Cerebellar cortex (tissue), 1 donor: ENCODE results near the gene EFR3B.
"Not testable (repeated sequence)": the region's sequence is repeated elsewhere in the genome, so short reads cannot be mapped to it uniquely, and the experiment has no call there.

Source experiments
- DNase-seq: peaks from one replicate; pipeline ENCODE4 v3.0.0-alpha.2; 2015; ENCODE audit warnings: low spot score

The EFR3B gene, protein sequence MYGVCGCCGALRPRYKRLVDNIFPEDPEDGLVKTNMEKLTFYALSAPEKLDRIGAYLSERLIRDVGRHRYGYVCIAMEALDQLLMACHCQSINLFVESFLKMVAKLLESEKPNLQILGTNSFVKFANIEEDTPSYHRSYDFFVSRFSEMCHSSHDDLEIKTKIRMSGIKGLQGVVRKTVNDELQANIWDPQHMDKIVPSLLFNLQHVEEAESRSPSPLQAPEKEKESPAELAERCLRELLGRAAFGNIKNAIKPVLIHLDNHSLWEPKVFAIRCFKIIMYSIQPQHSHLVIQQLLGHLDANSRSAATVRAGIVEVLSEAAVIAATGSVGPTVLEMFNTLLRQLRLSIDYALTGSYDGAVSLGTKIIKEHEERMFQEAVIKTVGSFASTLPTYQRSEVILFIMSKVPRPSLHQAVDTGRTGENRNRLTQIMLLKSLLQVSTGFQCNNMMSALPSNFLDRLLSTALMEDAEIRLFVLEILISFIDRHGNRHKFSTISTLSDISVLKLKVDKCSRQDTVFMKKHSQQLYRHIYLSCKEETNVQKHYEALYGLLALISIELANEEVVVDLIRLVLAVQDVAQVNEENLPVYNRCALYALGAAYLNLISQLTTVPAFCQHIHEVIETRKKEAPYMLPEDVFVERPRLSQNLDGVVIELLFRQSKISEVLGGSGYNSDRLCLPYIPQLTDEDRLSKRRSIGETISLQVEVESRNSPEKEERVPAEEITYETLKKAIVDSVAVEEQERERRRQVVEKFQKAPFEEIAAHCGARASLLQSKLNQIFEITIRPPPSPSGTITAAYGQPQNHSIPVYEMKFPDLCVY

GRCh38 chr2:25041928-25042320 is at the start of gene EFR3B:
TSS of gene EFR3B (plus strand) at chr2:25042076. CDS start at chr2:25042313, 237 bp downstream.
- peak; percentile 93 for DNase-seq

DNA sequence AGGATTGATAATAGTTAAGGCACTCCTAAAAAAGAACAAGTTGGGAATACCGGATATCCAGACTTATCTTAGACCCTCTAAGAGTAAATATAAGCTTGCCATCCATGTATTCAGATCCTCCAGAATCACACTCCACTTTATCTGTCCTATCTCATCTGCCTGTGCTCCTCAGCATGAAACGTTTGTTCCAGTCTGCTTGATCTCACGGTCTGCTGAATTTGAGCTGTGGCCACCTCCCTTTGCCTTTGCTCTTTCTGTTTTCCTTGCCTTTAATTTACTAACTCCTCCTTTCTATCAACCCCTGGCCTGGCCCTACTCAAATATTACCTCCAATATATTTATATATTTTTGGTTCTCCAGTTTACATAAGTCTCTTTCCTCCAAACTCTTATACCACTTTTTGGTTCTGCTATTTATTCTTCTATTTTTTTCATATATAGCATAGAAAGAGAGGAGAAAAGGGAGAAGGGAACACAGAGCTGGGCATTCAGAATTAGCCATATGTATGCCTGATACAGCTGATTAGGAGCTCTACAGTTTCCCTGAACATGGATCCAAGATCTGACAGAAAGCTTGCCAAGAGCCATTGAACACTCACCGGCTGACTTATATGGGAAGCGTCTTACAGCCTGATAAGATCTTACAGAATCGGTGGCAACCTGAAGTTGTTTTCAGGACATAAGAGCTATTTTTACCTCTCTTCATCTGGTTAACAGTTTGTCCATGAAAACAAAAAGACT is 48.3 kb upstream of the EFR3B start:
- peak; percentile 33 for DNase-seq

DNA sequence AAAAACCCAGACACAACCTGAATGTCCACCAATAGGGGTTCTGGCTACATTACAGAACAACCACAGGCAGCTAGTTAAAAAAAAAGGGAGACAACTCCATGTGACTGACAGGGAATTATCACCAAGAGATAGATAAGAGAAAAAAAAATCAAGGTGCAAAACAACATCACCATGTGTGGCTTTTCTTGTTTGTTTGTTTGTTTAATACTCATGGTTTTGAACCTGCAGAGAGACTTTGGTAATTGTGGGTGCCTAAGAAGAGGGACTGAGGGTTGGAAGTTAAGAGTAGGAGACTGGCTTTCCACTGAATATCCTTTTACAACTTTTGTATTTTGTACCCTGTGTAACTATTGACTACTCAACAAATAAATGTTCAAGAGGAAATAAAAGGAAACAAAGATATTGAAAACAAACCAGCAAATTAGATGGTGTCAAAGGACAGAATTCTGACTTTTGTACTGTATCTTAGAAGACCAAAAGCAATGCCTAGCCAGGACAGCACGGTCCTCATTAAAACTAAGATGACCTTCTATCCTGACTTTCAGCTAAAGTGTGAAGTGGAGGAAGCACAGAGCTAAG is 47.6 kb upstream of the EFR3B start:
- no peak for DNase-seq

DNA sequence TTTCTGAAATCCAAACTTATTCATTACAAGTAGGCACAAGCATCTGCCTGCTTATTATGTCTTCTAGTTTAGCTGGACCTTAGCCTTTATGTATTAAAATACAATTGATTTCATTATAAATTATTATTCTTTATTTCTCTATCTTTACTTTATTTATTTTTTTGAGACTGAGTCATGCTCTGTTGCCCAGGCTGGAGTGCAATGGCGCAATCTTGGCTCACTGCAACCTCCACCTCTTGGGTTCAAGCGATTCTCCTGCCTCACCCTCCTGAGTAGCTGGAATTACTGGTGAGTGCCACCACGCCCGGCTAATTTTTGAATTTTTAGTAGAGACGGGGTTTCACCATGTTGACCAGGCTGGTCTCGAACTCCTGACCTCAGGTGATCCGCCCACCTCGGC is 42.8 kb upstream of the EFR3B start:
- DNase-seq: not testable (repeated sequence)

DNA sequence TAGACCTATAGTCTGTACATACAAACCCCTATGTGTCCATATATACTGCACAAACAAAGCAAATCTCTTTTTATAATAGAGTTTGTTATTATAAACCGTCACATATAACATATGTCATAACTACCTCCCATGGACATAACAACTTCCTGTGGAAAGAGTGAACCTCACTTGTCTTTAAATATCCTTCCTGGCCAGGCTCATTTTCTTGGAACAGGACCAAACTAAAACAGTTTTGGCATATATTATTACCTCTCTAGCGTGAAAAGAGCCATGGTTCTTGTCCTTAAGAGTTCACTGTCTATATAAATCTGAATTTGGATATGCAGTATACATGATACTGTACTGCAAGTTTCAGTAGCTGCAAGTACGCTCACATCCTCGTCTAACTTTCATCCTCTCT is 41.8 kb upstream of the EFR3B start:
- no peak for DNase-seq

- DNase-seq: peak; percentile 8
Measured at GRCh38 chr2:25000503-25001324, 41.2 kb upstream of the EFR3B start.

DNA sequence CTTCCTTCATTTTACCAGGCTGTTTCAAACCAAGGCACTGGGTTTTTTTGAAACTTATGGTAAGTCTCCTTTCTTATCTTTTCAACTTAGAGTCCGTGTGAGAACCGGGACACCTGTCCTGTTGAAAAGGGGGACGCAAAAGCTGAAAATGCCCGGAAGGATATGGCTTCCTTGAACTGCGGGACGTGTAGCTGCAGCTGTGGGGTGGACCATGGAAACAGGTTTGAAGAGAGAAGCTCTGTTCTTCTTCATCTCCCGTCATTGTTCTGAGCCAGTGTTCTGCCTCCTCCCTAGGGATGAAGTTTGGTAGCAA is 40.6 kb upstream of the EFR3B start:
- DNase-seq: no peak

GRCh38 chr2:25002066-25002465 is 39.8 kb upstream of the EFR3B start:
- DNase-seq: no peak

- no peak for DNase-seq
Measured at GRCh38 chr2:25009954-25010353, 31.9 kb upstream of the EFR3B start.

- DNase-seq: not testable (repeated sequence)
Measured at GRCh38 chr2:25011342-25011741, 30.5 kb upstream of the EFR3B start.

DNA sequence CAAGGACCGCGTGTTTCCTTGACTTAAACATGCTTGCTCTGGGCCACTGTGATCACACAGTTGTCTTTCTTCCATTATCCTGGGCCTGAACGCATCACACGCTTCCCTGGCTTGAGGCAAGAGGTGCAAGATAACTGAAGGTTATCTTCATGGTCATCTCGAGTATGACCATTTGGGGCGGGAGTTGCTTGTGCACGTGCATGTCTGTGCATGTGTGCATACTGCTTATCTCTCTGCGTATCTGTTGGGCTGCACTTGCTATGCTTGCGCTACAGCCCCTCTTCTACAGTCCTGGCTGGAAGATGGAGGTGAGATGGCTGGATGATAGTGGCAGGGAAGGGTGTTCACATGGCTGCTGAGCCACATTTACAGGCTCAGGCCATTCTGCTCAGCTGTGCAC is 27.2 kb upstream of the EFR3B start:
- DNase-seq: no peak

- no peak for DNase-seq
Measured at GRCh38 chr2:25018681-25019080, 23.2 kb upstream of the EFR3B start.

GRCh38 chr2:25021791-25022362 is 20.0 kb upstream of the EFR3B start:
- DNase-seq: no peak

- DNase-seq: no peak
Measured at GRCh38 chr2:25023333-25023732, 18.5 kb upstream of the EFR3B start.

DNA sequence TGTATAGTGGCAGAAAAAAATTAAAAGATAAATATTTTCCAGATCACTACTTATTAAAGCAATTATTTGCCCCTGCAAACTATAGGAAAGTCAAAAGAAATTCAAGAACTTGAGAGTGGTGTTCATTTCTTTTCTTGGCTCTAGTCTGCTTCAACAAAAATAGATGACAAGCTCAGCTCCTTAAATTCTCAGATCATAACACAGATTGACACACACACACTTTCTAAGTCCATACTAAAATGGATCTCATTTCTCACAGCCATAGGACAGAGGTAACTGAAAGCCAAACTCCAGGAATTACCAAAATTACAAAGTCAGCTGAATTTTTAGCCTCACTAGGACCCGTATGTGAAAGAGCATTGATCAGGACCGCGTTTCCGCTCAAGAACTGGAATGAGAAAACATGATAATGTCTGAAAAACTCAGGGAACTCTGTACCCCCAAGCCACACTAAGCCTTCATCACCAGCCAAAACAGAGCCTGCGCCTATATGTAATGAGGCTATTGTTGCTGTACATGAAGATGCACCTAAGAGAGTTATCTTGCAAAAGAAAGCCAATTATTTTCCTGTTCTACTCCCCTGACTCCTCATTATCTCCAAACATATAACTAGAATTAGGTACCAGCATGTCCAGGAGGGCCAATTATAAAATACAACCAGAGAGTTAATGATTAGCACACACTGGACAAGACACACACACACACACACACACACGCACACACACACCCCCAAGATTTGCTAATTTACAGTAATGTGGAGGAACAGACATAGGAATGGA is 16.5 kb upstream of the EFR3B start:
- no peak for DNase-seq

GRCh38 chr2:25026008-25026530 is 15.8 kb upstream of the EFR3B start:
- DNase-seq: no peak

GRCh38 chr2:25029183-25029554 is 12.7 kb upstream of the EFR3B start:
- no peak for DNase-seq

DNA sequence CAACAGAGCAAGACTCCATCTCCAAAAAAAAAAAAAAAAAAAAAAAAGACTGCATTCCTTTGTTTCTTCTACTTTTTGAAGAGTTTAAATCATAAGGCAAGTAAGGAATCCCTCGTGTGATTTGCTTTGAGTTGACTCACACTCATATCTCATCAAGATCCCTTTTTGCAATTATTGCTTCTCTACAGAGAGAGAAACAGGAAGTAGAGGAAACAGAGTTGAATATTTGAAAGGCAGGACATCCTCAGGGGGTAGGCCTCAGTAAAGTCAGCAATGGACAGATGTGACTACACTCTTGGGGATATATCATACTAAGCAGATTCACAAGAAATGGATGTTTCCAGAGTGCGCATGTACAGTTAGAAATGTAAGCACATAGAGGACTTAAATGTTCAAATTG is 11.2 kb upstream of the EFR3B start:
- DNase-seq: no peak

DNA sequence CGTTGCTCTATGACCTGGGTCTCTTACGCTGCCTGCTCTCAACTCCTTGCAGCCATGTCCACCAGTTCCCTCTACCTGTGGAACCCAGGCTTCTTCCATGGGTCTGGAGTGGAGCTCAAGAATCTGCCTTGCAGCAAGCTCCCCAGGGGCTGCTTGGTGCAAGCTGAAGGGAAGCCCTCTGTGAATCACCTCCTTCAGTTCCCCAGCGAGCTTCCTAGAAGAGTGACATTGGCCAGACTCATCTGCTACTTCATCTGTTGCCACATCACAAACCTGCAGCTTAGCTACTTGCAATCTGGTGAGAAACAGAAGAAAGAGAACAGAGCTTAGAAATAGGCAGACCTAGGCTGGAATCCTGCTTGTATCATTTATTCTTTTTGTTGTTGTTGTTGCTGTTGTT is 9.8 kb upstream of the EFR3B start:
- DNase-seq: no peak

GRCh38 chr2:25032901-25033300 is 9.0 kb upstream of the EFR3B start:
- DNase-seq: no peak
